GM20000 (cell line): ENCODE results near the gene SMURF1.

Experiments
- DNase-seq: peaks from one replicate; pipeline ENCODE4 v3.0.0; 2012; ENCODE audit warnings: low spot score
- TF ChIP-seq, protein P1 (sequence below): IDR thresholded peaks from 2 replicates; pipeline ENCODE4 v1.5.1; 2012; ENCODE audit warnings: mild to moderate bottlenecking, control low read depth; ENCODE audit errors: extremely low read depth, missing control alignments

The SMURF1 gene

GRCh38 chr7:99125505-99125865 lies 18.4 kb downstream of the SMURF1 start:
- TF ChIP-seq, protein P1, sequence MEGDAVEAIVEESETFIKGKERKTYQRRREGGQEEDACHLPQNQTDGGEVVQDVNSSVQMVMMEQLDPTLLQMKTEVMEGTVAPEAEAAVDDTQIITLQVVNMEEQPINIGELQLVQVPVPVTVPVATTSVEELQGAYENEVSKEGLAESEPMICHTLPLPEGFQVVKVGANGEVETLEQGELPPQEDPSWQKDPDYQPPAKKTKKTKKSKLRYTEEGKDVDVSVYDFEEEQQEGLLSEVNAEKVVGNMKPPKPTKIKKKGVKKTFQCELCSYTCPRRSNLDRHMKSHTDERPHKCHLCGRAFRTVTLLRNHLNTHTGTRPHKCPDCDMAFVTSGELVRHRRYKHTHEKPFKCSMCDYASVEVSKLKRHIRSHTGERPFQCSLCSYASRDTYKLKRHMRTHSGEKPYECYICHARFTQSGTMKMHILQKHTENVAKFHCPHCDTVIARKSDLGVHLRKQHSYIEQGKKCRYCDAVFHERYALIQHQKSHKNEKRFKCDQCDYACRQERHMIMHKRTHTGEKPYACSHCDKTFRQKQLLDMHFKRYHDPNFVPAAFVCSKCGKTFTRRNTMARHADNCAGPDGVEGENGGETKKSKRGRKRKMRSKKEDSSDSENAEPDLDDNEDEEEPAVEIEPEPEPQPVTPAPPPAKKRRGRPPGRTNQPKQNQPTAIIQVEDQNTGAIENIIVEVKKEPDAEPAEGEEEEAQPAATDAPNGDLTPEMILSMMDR, result no peak
- DNase-seq, result no peak

DNA sequence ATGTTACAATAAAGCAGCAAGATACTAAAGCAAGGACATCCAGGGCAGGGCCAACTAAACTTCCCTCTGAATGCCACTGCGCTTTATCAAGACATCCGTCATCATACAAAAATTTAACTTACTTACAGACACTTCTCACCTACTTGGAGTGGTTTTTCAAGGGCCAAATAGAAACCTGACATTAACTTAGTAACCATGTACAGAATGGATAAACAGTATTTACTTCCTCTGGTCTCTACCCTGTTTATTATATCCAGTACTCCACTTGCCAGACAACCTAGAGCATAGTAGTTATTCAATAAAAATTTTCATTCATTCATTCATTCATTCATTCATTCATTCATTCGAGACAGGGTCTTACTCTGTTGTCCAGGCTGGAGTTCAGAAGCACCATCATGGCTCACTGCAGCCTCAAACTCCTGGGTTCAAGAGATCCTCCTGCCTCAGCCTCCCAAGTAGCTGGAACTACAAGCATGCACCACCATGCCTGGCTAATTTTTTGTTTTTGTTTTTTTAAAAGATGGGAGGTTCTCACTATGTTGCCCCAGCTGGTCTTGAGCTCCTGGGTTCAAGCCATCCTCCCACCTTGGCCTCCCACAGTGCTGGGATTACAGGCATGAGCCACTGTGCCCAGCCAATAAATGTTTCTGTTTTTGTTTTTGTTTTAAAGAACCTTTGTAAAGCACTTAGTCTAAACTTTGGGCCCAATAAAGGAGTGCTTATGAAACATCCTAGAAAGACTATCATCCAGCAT lies 19.0 kb downstream of the SMURF1 start:
- no peak for DNase-seq
- TF ChIP-seq, protein P1, result no peak

- TF ChIP-seq, protein P1, result no peak
- DNase-seq, result no peak
Measured at GRCh38 chr7:99124236-99124635, 19.7 kb downstream of the SMURF1 start.

DNA sequence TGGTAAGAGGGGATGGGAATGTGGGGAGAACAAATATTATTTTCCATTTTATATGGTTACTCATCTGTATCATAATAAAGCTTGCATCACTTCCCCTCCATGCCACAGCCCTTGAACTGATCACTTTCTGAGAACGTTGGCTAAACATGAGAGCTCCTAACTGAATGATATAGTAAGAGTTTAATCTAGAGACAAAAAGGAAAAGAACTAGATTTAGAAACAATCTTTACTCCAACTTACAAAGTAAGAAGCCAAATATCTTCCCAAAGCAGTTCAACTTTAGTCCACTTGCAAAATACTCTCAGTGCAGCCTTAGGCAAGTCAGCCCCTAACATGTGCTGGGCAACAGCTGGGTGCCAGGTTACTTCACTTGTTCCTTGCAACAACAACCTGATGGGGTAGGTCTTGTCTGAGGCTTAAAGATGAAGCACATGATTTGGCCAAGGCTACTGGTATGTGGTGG lies 20.3 kb downstream of the SMURF1 start:
- TF ChIP-seq, protein P1, result no peak
- no peak for DNase-seq

DNA sequence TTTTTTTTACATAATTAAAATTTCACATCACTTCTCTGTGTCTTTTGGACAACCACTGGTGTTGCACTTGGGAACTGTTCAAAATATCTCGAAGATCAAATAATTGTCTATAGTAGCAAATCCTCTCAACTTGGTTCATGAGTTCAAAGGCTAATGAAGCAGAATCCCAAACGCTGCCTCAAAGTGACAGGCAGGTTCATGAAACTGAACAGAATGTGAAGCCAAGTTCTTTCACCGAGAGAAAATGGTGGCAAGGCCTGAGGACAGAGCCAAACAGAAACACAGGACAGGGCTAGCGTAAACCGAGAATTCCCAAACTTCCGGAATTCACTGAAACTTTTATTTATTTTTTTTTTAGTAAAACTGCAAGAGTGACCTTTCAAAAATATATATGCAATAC lies 21.1 kb downstream of the SMURF1 start:
- no peak for DNase-seq
- TF ChIP-seq, protein P1, result no peak

- no peak for DNase-seq
- TF ChIP-seq, protein P1, result no peak
Measured at GRCh38 chr7:99121496-99122021, 22.3 kb downstream of the SMURF1 start.

GRCh38 chr7:99120916-99121315 lies 23.0 kb downstream of the SMURF1 start:
- no peak for DNase-seq
- TF ChIP-seq, protein P1, result no peak
